OCI-LY3 (cell line): ENCODE measurements around the gene LRRTM3.

Source experiments
- H2AFZ ChIP-seq: fragments of 200-600, 300-600 bp; shearing (Covaris generic); 2 replicates; pipeline ENCODE4 v1.6.0; 2014; ENCODE audit warnings: antibody characterized with exemption, low read depth, low read length
- H3K27ac ChIP-seq: fragments of 200-600, 300-600 bp; sonication (generic); 2 replicates; pipeline ENCODE4 v1.5.1; 2014; ENCODE audit warnings: mild to moderate bottlenecking, low read length, moderate library complexity, mixed read lengths
- H3K27me3 ChIP-seq: fragments of 200-600, 300-600 bp; sonication (generic); 2 replicates; pipeline ENCODE4 v1.6.1; 2014; ENCODE audit warnings: low read depth, low read length, mixed read lengths
- H3K36me3 ChIP-seq: fragments of 200-600, 300-600 bp; sonication (generic); replicated peaks from 2 replicates; pipeline ENCODE3; 2014; ENCODE audit warnings: low read depth, low read length, mixed read lengths
- H3K4me1 ChIP-seq: fragments of 300-600, 200-600 bp; sonication (generic); 2 replicates; pipeline ENCODE4 v1.6.1; 2014; ENCODE audit warnings: low read length, mixed read lengths
- H3K4me2 ChIP-seq: fragments of 200-600, 300-600 bp; sonication (generic); 2 replicates; pipeline ENCODE4 v1.6.1; 2014; ENCODE audit warnings: low read length, mixed read lengths
- H3K4me3 ChIP-seq: fragments of 300-600, 200-600 bp; sonication (generic); 2 replicates; pipeline ENCODE4 v1.5.1; 2014; ENCODE audit warnings: antibody characterized with exemption, mild to moderate bottlenecking, low read length, moderate library complexity
- H3K79me2 ChIP-seq: fragments of 300-600, 200-600 bp; shearing (Covaris generic); 2 replicates; pipeline ENCODE4 v1.6.1; 2014; ENCODE audit warnings: mild to moderate bottlenecking, low read length, mixed read lengths
- H3K9ac ChIP-seq: fragments of 300-600, 200-600 bp; shearing (Covaris generic); 2 replicates; pipeline ENCODE4 v1.6.0; 2014; ENCODE audit warnings: mild to moderate bottlenecking, low read length, moderate library complexity
- H3K9me3 ChIP-seq: fragments of 200-600, 300-600 bp; shearing (Covaris generic); 2 replicates; pipeline ENCODE4 v1.6.1; 2014; ENCODE audit warnings: low read length, mixed read lengths; ENCODE audit not compliant: insufficient read depth
- H4K20me1 ChIP-seq: fragments of 200-600, 300-600 bp; sonication (generic); 2 replicates; pipeline ENCODE4 v1.6.1; 2016; ENCODE audit warnings: low read length, mixed read lengths; ENCODE audit not compliant: insufficient read depth
- CTCF ChIP-seq: fragments of 200-600, 300-600 bp; sonication (generic); IDR thresholded peaks from 2 replicates; pipeline ENCODE4 v1.5.1; 2014; ENCODE audit warnings: antibody characterized with exemption, low read length, low read depth
- EZH2phosphoT487 ChIP-seq: fragments of 200-600 bp; shearing (Covaris generic); IDR thresholded peaks from 2 replicates; pipeline ENCODE4 v1.6.1; 2018; ENCODE audit warnings: antibody characterized with exemption, mixed run types, low read depth

The LRRTM3 gene

DNA sequence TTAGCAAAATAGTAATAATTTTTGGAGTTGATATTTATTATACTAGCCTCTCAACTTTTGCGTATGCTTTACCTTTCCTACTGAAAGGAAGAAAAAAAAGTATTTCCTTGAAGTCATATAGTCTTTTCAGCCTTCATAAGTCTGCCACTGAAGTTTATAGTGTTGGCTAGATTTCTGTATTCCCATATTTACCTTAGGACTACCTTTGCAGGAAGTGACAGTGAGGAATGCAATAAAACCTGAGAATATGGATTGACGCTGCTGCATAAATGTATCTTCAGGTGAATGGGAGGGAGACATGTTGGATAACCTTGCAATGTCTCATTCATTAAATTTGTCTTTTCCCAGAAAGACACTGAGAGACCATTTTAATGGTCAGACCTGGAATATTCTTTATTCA lies 6.6 kb upstream of the LRRTM3 start:
- Histone ChIP-seq H3K27me3 (no peaks in the 10 kb centered on the region), H3K4me2 (no peak overlapping the region), H3K9me3 (no peaks in the 10 kb centered on the region), H3K27ac (no peak overlapping the region), H4K20me1 (no peaks in the 10 kb centered on the region), H3K36me3 (no peaks in the 10 kb centered on the region), H3K4me1 (no peaks in the 10 kb centered on the region), H3K4me3 (no peak overlapping the region), H3K79me2 (no peaks in the 10 kb centered on the region), H2AFZ (no peak overlapping the region), H3K9ac (no peak overlapping the region)
- no peak for TF ChIP-seq EZH2phosphoT487

GRCh38 chr10:66924674-66925345 lies 1.0 kb upstream of the LRRTM3 start:
- Histone ChIP-seq H3K4me1 (peaks cover 7% of the 10 kb centered on the region; the same call in 1 of the 2 replicates), H2AFZ (no peak overlapping the region), H3K27me3 (peaks cover 6% of the 10 kb centered on the region), H3K79me2 (no peaks in the 10 kb centered on the region), H4K20me1 (no peaks in the 10 kb centered on the region), H3K4me3 (no peak overlapping the region), H3K36me3 (no peaks in the 10 kb centered on the region), H3K4me2 (no peak overlapping the region), H3K9me3 (no peaks in the 10 kb centered on the region), H3K9ac (no peak overlapping the region), H3K27ac (no peak overlapping the region)
- TF ChIP-seq CTCF: no peak
- TF ChIP-seq EZH2phosphoT487: no peak

DNA sequence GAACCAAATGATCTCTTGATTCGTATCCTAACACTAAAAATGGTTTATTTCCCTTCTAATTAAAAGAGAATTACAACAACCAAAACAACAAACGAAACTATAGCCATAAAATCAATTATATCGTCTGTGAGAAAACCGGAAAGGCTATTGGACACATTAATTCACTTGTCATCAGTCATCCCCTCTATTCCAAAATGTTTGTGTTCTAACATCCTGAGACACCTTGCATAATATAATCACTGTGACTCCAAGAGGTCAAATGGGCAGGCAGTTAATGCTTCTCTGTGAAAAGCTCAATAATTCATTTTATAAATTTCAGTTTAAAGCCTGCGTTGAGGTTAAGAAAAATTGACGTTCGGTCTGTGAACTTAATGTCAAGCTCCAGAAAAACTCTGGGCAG lies 463 bp upstream of the LRRTM3 start:
- Histone ChIP-seq H3K4me3 (peak overlapping the region; percentile 40; the same call in 1 of the 2 replicates), H3K9ac (no peak overlapping the region), H2AFZ (no peak overlapping the region), H3K9me3 (no peaks in the 10 kb centered on the region), H3K36me3 (no peaks in the 10 kb centered on the region), H4K20me1 (no peaks in the 10 kb centered on the region), H3K27me3 (peaks cover 6% of the 10 kb centered on the region), H3K27ac (no peak overlapping the region), H3K4me1 (peaks cover 7% of the 10 kb centered on the region; the same call in 1 of the 2 replicates), H3K4me2 (peak overlapping the region; percentile 61), H3K79me2 (no peaks in the 10 kb centered on the region)
- TF ChIP-seq CTCF: no peak
- TF ChIP-seq EZH2phosphoT487: no peak

GRCh38 chr10:66926841-66927240 lies 1.0 kb downstream of the LRRTM3 start:
- no peaks in the 10 kb centered on the region for H3K36me3 ChIP-seq
- H4K20me1 ChIP-seq: no peaks in the 10 kb centered on the region
- H3K4me2 ChIP-seq: no peak overlapping the region
- no peak for TF ChIP-seq EZH2phosphoT487
- TF ChIP-seq CTCF: no peak
- no peak overlapping the region for H3K9ac ChIP-seq
- peaks cover 6% of the 10 kb centered on the region for H3K27me3 ChIP-seq
- H3K4me1 ChIP-seq: peaks cover 7% of the 10 kb centered on the region; the same call in 1 of the 2 replicates
- H2AFZ ChIP-seq: no peak overlapping the region
- no peak overlapping the region for H3K4me3 ChIP-seq
- no peaks in the 10 kb centered on the region for H3K79me2 ChIP-seq
- H3K9me3 ChIP-seq: no peaks in the 10 kb centered on the region
- H3K27ac ChIP-seq: no peak overlapping the region
